Sigmoid colon (tissue), 4 donors: ENCODE measurements around the gene VSIG8.

Source experiments
- POLR2AphosphoS5 ChIP-seq, 4 donors: sonication (generic); formaldehyde crosslinking; IDR thresholded peaks; one replicate each; pipeline ENCODE4 v1.6.1; 2017; ENCODE audit warnings: antibody characterized with exemption in 4 of 4
- TF ChIP-seq, protein P1 (sequence below), 4 experiments: fragments of 450-650 bp in 3 of 4; fragments of 200-600 bp in 1 of 4; IDR thresholded peaks; one replicate each; pipeline ENCODE4 v1.5.1; 2016 to 2019; ENCODE audit warnings: antibody characterized with exemption in 4 of 4, mild to moderate bottlenecking in 3 of 4, moderate library complexity in 2 of 4

GRCh38 chr1:159891275-159892157, 29.1 kb upstream of the VSIG8 start:
- peak in 1 of 4 donors; percentile 30 for TF ChIP-seq POLR2AphosphoS5 (IDR thresholded peaks at IDR 0.05)
- TF ChIP-seq, protein P1, sequence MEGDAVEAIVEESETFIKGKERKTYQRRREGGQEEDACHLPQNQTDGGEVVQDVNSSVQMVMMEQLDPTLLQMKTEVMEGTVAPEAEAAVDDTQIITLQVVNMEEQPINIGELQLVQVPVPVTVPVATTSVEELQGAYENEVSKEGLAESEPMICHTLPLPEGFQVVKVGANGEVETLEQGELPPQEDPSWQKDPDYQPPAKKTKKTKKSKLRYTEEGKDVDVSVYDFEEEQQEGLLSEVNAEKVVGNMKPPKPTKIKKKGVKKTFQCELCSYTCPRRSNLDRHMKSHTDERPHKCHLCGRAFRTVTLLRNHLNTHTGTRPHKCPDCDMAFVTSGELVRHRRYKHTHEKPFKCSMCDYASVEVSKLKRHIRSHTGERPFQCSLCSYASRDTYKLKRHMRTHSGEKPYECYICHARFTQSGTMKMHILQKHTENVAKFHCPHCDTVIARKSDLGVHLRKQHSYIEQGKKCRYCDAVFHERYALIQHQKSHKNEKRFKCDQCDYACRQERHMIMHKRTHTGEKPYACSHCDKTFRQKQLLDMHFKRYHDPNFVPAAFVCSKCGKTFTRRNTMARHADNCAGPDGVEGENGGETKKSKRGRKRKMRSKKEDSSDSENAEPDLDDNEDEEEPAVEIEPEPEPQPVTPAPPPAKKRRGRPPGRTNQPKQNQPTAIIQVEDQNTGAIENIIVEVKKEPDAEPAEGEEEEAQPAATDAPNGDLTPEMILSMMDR (IDR thresholded peaks at IDR 0.05) = peak; percentile 90 to 98 (median 94)
